GM23248 (cell line): ENCODE data around the gene GATAD2A.

Source experiments
- EZH2 ChIP-seq: fragments of 200-600 bp; sonication (generic); IDR thresholded peaks from 2 replicates; pipeline ENCODE4 v1.6.1; 2018; ENCODE audit warnings: antibody characterized with exemption, mild to moderate bottlenecking; ENCODE audit not compliant: insufficient read depth, poor library complexity, severe bottlenecking
- EZH2phosphoT487 ChIP-seq: fragments of 200-600 bp; sonication (generic); IDR thresholded peaks from 2 replicates; pipeline ENCODE4 v1.6.1; 2018; ENCODE audit warnings: antibody characterized with exemption, moderate library complexity, mild to moderate bottlenecking, low read depth; ENCODE audit not compliant: insufficient read depth

- TF ChIP-seq EZH2 (no peak), EZH2phosphoT487 (no peak)
These were observed 97.5 kb downstream of the GATAD2A start for GRCh38 chr19:19502808-19503602.
